HCT116 (cell line): ENCODE results near the gene TMC3. TPM values are rescaled to one million over a fixed set of nuclear protein-coding genes. Genes with fewer than 3 reads are reported as not detected.

Experiments used
- ATAC-seq: fragments of 200-7000 bp; cut with Tn5 transposase; 2 replicates; pipeline ENCODE4 v1.9.1; 2020; ENCODE audit warnings: mild to moderate bottlenecking, moderate library complexity
- BruUV-seq: library from RNA; stranded (reverse); fragments of 400-500 nt; replicated peaks from 2 replicates; lab custom pipeline; 2021; lab: Mats Ljungman, UMichigan
- CTCF ChIA-PET: fragments of 300-600 bp; sonication (Branson Sonifier 250); formaldehyde crosslinking; loops from one replicate; lab custom pipeline; 2021; ENCODE audit warnings: antibody characterized with exemption; lab: Charles Lee
- POLR2A ChIA-PET: fragments of 300-600, 350-600 bp; sonication (Branson Sonifier 250); formaldehyde crosslinking; loops from one replicate; lab custom pipeline; 2021; ENCODE audit warnings: antibody characterized with exemption; lab: Charles Lee
- RAD21 ChIA-PET, 2 experiments: fragments of 300-600 bp; sonication (Branson Sonifier 250); formaldehyde crosslinking; loops; one replicate each; lab custom pipeline; 2023; ENCODE audit warnings: low total read pairs in 2 of 2; ENCODE audit not compliant: uncharacterized antibody in 2 of 2, unreplicated experiment in 2 of 2, low non-redundant PET in 1 of 2; lab: Charles Lee
- DNase-seq: peaks from one replicate; pipeline ENCODE4 v3.0.0-alpha.2; 2010; ENCODE audit warnings: low read depth, low spot score
- H2AFZ ChIP-seq: fragments of 200-600 bp; shearing (Covaris generic), sonication (generic); 2 replicates; pipeline ENCODE4 v1.6.1; 2017; ENCODE audit warnings: low read depth, mixed run types, mixed read lengths, antibody characterized with exemption, low read length; ENCODE audit not compliant: poor library complexity, severe bottlenecking
- H3K27ac ChIP-seq: 2 replicates; pipeline ENCODE4 v1.5.1; 2012; ENCODE audit warnings: low read depth, low read length
- H3K27me3 ChIP-seq: fragments of 200-600 bp; sonication (generic); 2 replicates; pipeline ENCODE4 v1.6.1; 2016; ENCODE audit warnings: mixed run types, low read length, mixed read lengths; ENCODE audit not compliant: insufficient read depth
- H3K36me3 ChIP-seq, 2 experiments: fragments of 200-500 bp in 1 of 2; fragments of 200-600 bp in 1 of 2; sonication (Bioruptor generic) in 1 of 2; sonication (generic) in 1 of 2; 2 replicates each; pipeline versions ENCODE4 v1.5.1 to v1.6.1; 2014 to 2016; ENCODE audit warnings: low read length in 2 of 2, inconsistent platforms in 1 of 2, mixed read lengths in 1 of 2, mixed run types in 1 of 2; ENCODE audit not compliant: insufficient read depth in 2 of 2, control insufficient read depth in 1 of 2
- H3K4me1 ChIP-seq, 2 experiments: fragments of 200-600 bp in 1 of 2; sonication (generic) in 1 of 2; 2 replicates each; pipeline versions ENCODE4 v1.5.1 to v1.6.1; 2012 to 2017; ENCODE audit warnings: low read length in 2 of 2, inconsistent platforms in 1 of 2, mild to moderate bottlenecking in 1 of 2, mixed read lengths in 1 of 2, mixed run types in 1 of 2, moderate library complexity in 1 of 2; ENCODE audit not compliant: insufficient read depth in 2 of 2, control insufficient read depth in 1 of 2
- H3K4me2 ChIP-seq: fragments of 200-600 bp; sonication (generic); 2 replicates; pipeline ENCODE4 v1.6.1; 2017; ENCODE audit warnings: mixed run types, low read length, mixed read lengths
- H3K4me3 ChIP-seq, 2 experiments: fragments of 200-600 bp in 1 of 2; sonication (generic) in 1 of 2; replicated peaks in 1 of 2; 2 replicates each; pipeline ENCODE4 v1.5.1; 2011 to 2016; ENCODE audit warnings: low read length in 2 of 2, control low read depth in 1 of 2, low read depth in 1 of 2, mild to moderate bottlenecking in 1 of 2, mixed read lengths in 1 of 2, mixed run types in 1 of 2
- H3K79me2 ChIP-seq: fragments of 200-600 bp; sonication (generic); 2 replicates; pipeline ENCODE4 v1.6.1; 2017; ENCODE audit warnings: mild to moderate bottlenecking, mixed run types, low read length, moderate library complexity, mixed read lengths; ENCODE audit not compliant: insufficient read depth
- H3K9ac ChIP-seq: fragments of 200-600 bp; sonication (generic); 2 replicates; pipeline ENCODE4 v1.6.1; 2016; ENCODE audit warnings: low read length, mixed read lengths
- H3K9me2 ChIP-seq: fragments of 200-600 bp; sonication (generic), shearing (Covaris generic); 2 replicates; pipeline ENCODE4 v1.6.1; 2017; ENCODE audit warnings: mixed run types, mild to moderate bottlenecking, moderate library complexity; ENCODE audit not compliant: insufficient read depth
- H3K9me3 ChIP-seq, 2 experiments: fragments of 200-500 bp in 1 of 2; fragments of 200-600 bp in 1 of 2; sonication (Bioruptor generic) in 1 of 2; sonication (generic) in 1 of 2; 2 replicates each; pipeline ENCODE4 v1.6.1; 2014 to 2017; ENCODE audit warnings: low read length in 2 of 2, mixed read lengths in 2 of 2, inconsistent platforms in 1 of 2, low read depth in 1 of 2, mild to moderate bottlenecking in 1 of 2, mixed run types in 1 of 2, moderate library complexity in 1 of 2; ENCODE audit not compliant: control insufficient read depth in 1 of 2, insufficient read depth in 1 of 2
- H4K20me1 ChIP-seq: fragments of 200-600 bp; sonication (generic), shearing (Covaris generic); 2 replicates; pipeline ENCODE4 v1.6.1; 2017; ENCODE audit warnings: mixed run types, mild to moderate bottlenecking, moderate library complexity; ENCODE audit not compliant: insufficient read depth
- CEBPB ChIP-seq: IDR thresholded peaks from 2 replicates; pipeline ENCODE4 v1.6.1; 2012; ENCODE audit warnings: low read depth
- EZH2 ChIP-seq: fragments of 200-600 bp; sonication (generic); IDR thresholded peaks from 2 replicates; pipeline ENCODE4 v1.6.1; 2017; ENCODE audit warnings: antibody characterized with exemption, mixed run types
- EZH2phosphoT487 ChIP-seq: fragments of 200-600 bp; IDR thresholded peaks from 2 replicates; pipeline ENCODE4 v1.6.1; 2018; ENCODE audit warnings: antibody characterized with exemption, borderline replicate concordance
- FOSL1 ChIP-seq: IDR thresholded peaks from 2 replicates; pipeline ENCODE4 v1.6.1; 2012; ENCODE audit warnings: low read depth
- SRF ChIP-seq: IDR thresholded peaks from 2 replicates; pipeline ENCODE4 v1.6.1; 2012; ENCODE audit warnings: low read depth
- TCF7L2 ChIP-seq: IDR thresholded peaks from 2 replicates; pipeline ENCODE4 v1.7.0; 2011; ENCODE audit warnings: borderline replicate concordance, inconsistent platforms; ENCODE audit not compliant: insufficient read depth, insufficient read length; ENCODE audit errors: extremely low read depth
- ZNF274 ChIP-seq: fragments of 200-500 bp; sonication (Bioruptor generic); IDR thresholded peaks from 2 replicates; pipeline ENCODE4 v1.6.1; 2014; ENCODE audit warnings: mild to moderate bottlenecking, low read depth, low read length, inconsistent platforms
- intact Hi-C: fragments of 100-400 bp; cut with micrococcal nuclease; formaldehyde crosslinking; loops from 2 replicates; pipeline ENCODE4 v1.10.0; 2022
- total RNA-seq: library from RNA; stranded (reverse); gene quantifications from one replicate; pipeline ENCODE4 v1.2.1, GENCODE V29; 2021; ENCODE audit not compliant: unreplicated experiment
- TF ChIP-seq, protein P1 (sequence below): IDR thresholded peaks from 2 replicates; pipeline ENCODE4 v1.6.1; 2012; ENCODE audit warnings: low read depth

TMC3 gene
- total RNA-seq, 1 experiment from 2014 or later: not detected

- DNase-seq (no peak), ATAC-seq (no peak)
- Histone ChIP-seq H3K4me2 (no peak overlapping the region), H3K9ac (no peak overlapping the region), H3K27me3 (no peaks in the 10 kb centered on the region), H3K79me2 (no peaks in the 10 kb centered on the region), H3K36me3 (no peaks in the 10 kb centered on the region), H3K9me3 (no peaks in the 10 kb centered on the region), H3K27ac (no peak overlapping the region)
- CTCF ChIA-PET: no interaction called here
- TF ChIP-seq EZH2: no peak
- no peak for TF ChIP-seq EZH2phosphoT487
- TF ChIP-seq ZNF274: no peak
- no peak for TF ChIP-seq SRF
- no peak for TF ChIP-seq CEBPB
- TF ChIP-seq, protein P1, sequence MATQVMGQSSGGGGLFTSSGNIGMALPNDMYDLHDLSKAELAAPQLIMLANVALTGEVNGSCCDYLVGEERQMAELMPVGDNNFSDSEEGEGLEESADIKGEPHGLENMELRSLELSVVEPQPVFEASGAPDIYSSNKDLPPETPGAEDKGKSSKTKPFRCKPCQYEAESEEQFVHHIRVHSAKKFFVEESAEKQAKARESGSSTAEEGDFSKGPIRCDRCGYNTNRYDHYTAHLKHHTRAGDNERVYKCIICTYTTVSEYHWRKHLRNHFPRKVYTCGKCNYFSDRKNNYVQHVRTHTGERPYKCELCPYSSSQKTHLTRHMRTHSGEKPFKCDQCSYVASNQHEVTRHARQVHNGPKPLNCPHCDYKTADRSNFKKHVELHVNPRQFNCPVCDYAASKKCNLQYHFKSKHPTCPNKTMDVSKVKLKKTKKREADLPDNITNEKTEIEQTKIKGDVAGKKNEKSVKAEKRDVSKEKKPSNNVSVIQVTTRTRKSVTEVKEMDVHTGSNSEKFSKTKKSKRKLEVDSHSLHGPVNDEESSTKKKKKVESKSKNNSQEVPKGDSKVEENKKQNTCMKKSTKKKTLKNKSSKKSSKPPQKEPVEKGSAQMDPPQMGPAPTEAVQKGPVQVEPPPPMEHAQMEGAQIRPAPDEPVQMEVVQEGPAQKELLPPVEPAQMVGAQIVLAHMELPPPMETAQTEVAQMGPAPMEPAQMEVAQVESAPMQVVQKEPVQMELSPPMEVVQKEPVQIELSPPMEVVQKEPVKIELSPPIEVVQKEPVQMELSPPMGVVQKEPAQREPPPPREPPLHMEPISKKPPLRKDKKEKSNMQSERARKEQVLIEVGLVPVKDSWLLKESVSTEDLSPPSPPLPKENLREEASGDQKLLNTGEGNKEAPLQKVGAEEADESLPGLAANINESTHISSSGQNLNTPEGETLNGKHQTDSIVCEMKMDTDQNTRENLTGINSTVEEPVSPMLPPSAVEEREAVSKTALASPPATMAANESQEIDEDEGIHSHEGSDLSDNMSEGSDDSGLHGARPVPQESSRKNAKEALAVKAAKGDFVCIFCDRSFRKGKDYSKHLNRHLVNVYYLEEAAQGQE: no peak
- no peak for TF ChIP-seq TCF7L2
- no peak for TF ChIP-seq FOSL1
- TF ChIP-seq, all 23 proteins: peak for 0
- H3K9me2 ChIP-seq: no peaks in the 10 kb centered on the region
- no peaks in the 10 kb centered on the region for H4K20me1 ChIP-seq
- no peak overlapping the region for H3K4me3 ChIP-seq
- BruUV-seq: no TSS peak
- RAD21 ChIA-PET: no interaction called here
- H2AFZ ChIP-seq: no peak overlapping the region
- peaks cover 11 to 22% of the 10 kb centered on the region in 2 experiments for H3K4me1 ChIP-seq
- POLR2A ChIA-PET: no interaction called here
- intact Hi-C loops: no loop called here
Observed at GRCh38 chr15:81301385-81301784, 72.6 kb downstream of the TMC3 start.
